ENCODE results near the gene PLXNB3.

Gene PLXNB3

GRCh38 chrX:153792368-153792767, 28.3 kb downstream of the PLXNB3 start:
- no peak overlapping the region for H3K9ac ChIP-seq
- H3K4me3 ChIP-seq (ENCODE audit: low read depth, low read length) = no peak overlapping the region
- H3K4me2 ChIP-seq (ENCODE audit: low read length) = no peak overlapping the region
- no peaks in the 10 kb centered on the region for H3K27me3 ChIP-seq (ENCODE audit: control insufficient read depth, insufficient read depth, low read length)
- no peak for TF ChIP-seq CTCF (IDR thresholded peaks at IDR 0.05)
- H3K36me3 ChIP-seq (ENCODE audit: control insufficient read depth, insufficient read depth, low read length) = no peaks in the 10 kb centered on the region
- no peak overlapping the region for H3K27ac ChIP-seq
- H2AFZ ChIP-seq = no peak overlapping the region
- H3K79me2 ChIP-seq = peaks cover 18% of the 10 kb centered on the region
- no peaks in the 10 kb centered on the region for H3K9me3 ChIP-seq (ENCODE audit: control insufficient read depth, low read length)
- no peaks in the 10 kb centered on the region for H3K4me1 ChIP-seq

- Histone ChIP-seq H3K9ac (peak overlapping the region; percentile 35), H3K4me1 (no peaks in the 10 kb centered on the region), H3K36me3 (ENCODE audit: control insufficient read depth, insufficient read depth, low read length) (no peaks in the 10 kb centered on the region), H3K27ac (peak overlapping the region; percentile 96), H2AFZ (peak overlapping the region; percentile 83), H3K79me2 (peaks cover 18% of the 10 kb centered on the region), H3K4me3 (ENCODE audit: low read depth, low read length) (peak overlapping the region; percentile 83), H3K4me2 (ENCODE audit: low read length) (peak overlapping the region; percentile 81), H3K9me3 (ENCODE audit: control insufficient read depth, low read length) (no peaks in the 10 kb centered on the region), H3K27me3 (ENCODE audit: control insufficient read depth, insufficient read depth, low read length) (no peaks in the 10 kb centered on the region)
- no peak for TF ChIP-seq CTCF (IDR thresholded peaks at IDR 0.05)
Measured at GRCh38 chrX:153793291-153793690, 29.2 kb downstream of the PLXNB3 start.

- H3K4me1 ChIP-seq = no peaks in the 10 kb centered on the region
- H3K27ac ChIP-seq = peak within 1 kb of the TSS; percentile 96
- H3K9me3 ChIP-seq (ENCODE audit: control insufficient read depth, low read length) = no peaks in the 10 kb centered on the region
- no peaks in the 10 kb centered on the region for H3K27me3 ChIP-seq (ENCODE audit: control insufficient read depth, insufficient read depth, low read length)
- no peaks in the 10 kb centered on the region for H3K36me3 ChIP-seq (ENCODE audit: control insufficient read depth, insufficient read depth, low read length)
- H3K9ac ChIP-seq = peak within 1 kb of the TSS; percentile 37
- H3K4me2 ChIP-seq (ENCODE audit: low read length) = peak within 1 kb of the TSS; percentile 81
- TF ChIP-seq CTCF (IDR thresholded peaks at IDR 0.05) = peak; percentile 38
- peak within 1 kb of the TSS; percentile 83 for H2AFZ ChIP-seq
- H3K4me3 ChIP-seq (ENCODE audit: low read depth, low read length) = peak within 1 kb of the TSS; percentile 83
- H3K79me2 ChIP-seq = peaks cover 18% of the 10 kb centered on the region
Measured at GRCh38 chrX:153794018-153794896, 30.2 kb downstream of the PLXNB3 start, which contains the start of the genes IDH3G and SSR4. TSS of gene IDH3G (minus strand) at chrX:153794375. CDS start at chrX:153794326, 49 bp downstream. TSS of gene SSR4 (plus strand) at chrX:153794668. CDS start at chrX:153794688, 20 bp downstream.

GRCh38 chrX:153794897-153795816, 31.1 kb downstream of the PLXNB3 start:
- Histone ChIP-seq H2AFZ (peak overlapping the region; percentile 83), H3K27ac (peak overlapping the region; percentile 96), H3K4me2 (ENCODE audit: low read length) (peak overlapping the region; percentile 81), H3K4me1 (no peaks in the 10 kb centered on the region), H3K79me2 (peaks cover 18% of the 10 kb centered on the region), H3K9ac (peak overlapping the region; percentile 37), H3K4me3 (ENCODE audit: low read depth, low read length) (peak overlapping the region; percentile 83), H3K9me3 (ENCODE audit: control insufficient read depth, low read length) (no peaks in the 10 kb centered on the region), H3K27me3 (ENCODE audit: control insufficient read depth, insufficient read depth, low read length) (no peaks in the 10 kb centered on the region), H3K36me3 (ENCODE audit: control insufficient read depth, insufficient read depth, low read length) (no peaks in the 10 kb centered on the region)
- TF ChIP-seq CTCF (IDR thresholded peaks at IDR 0.05) = no peak

Measured in parathyroid adenoma (tissue), 2 donors.